GM04503 (cell line): ENCODE results near the gene TFR2.
A peak's percentile ranks its signal among the peaks of the same experiment; 100 is the strongest.

ENCODE experiments used
- DNase-seq: peaks from one replicate; pipeline ENCODE4 v3.0.0-alpha.2; 2012; ENCODE audit warnings: low read depth

Gene TFR2

GRCh38 chr7:100612730-100613390 is 28.5 kb downstream of the TFR2 start:
- no peak for DNase-seq

GRCh38 chr7:100611983-100612729 is 29.2 kb downstream of the TFR2 start, which contains the start of gene MOSPD3:
MOSPD3 (plus strand) TSS chr7:100612540; CDS start chr7:100612792, 252 bp downstream.
- peak; percentile 96 for DNase-seq

- DNase-seq: no peak
These were observed 31.4 kb downstream of the TFR2 start for GRCh38 chr7:100609958-100610357.

- DNase-seq: no peak
These were observed 34.2 kb downstream of the TFR2 start for GRCh38 chr7:100607111-100607510.

GRCh38 chr7:100606313-100606712 is 35.0 kb downstream of the TFR2 start:
- no peak for DNase-seq

- DNase-seq: no peak
These were observed 36.1 kb downstream of the TFR2 start for GRCh38 chr7:100604976-100605911.

- DNase-seq: no peak
These were observed 37.0 kb downstream of the TFR2 start for GRCh38 chr7:100604028-100604975.

GRCh38 chr7:100603726-100604027 is 37.7 kb downstream of the TFR2 start:
- DNase-seq: no peak

- DNase-seq: peak; percentile 53
These were observed 38.2 kb downstream of the TFR2 start for GRCh38 chr7:100602889-100603725.

- DNase-seq: no peak
These were observed 40.7 kb downstream of the TFR2 start for GRCh38 chr7:100600730-100601038.

GRCh38 chr7:100599911-100600729 is 41.2 kb downstream of the TFR2 start:
- no peak for DNase-seq

GRCh38 chr7:100598425-100598824 is 42.9 kb downstream of the TFR2 start:
- DNase-seq: no peak

GRCh38 chr7:100595188-100595587 is 46.2 kb downstream of the TFR2 start:
- DNase-seq: no peak

GRCh38 chr7:100591596-100591995 is 49.8 kb downstream of the TFR2 start:
- DNase-seq: no peak

GRCh38 chr7:100590077-100590737 is 51.1 kb downstream of the TFR2 start:
- DNase-seq: no peak

- no peak for DNase-seq
These were observed 51.9 kb downstream of the TFR2 start for GRCh38 chr7:100589341-100589947.

- DNase-seq: no peak
These were observed 52.9 kb downstream of the TFR2 start for GRCh38 chr7:100588438-100588837.

- peak; percentile 100 for DNase-seq
These were observed 54.9 kb downstream of the TFR2 start, which contains the start of gene FBXO24 for GRCh38 chr7:100586266-100587025. FBXO24 (plus strand) TSS chr7:100586328; CDS start chr7:100586626, 298 bp downstream.
